Epithelial cell of prostate (primary cell): ENCODE measurements around the gene BPIFB6.

Experiments
- DNase-seq: peaks from one replicate; pipeline ENCODE4 v3.0.0-alpha.2; 2011; ENCODE audit warnings: low read depth, low spot score
- H3K27ac ChIP-seq: fragments of 450-650 bp; 2 replicates; pipeline ENCODE4 v1.5.1; 2017; ENCODE audit warnings: mild to moderate bottlenecking

The BPIFB6 gene

GRCh38 chr20:33015114-33015484 lies 16.3 kb upstream of the BPIFB6 start:
- DNase-seq, result no peak
- no peak overlapping the region for H3K27ac ChIP-seq

GRCh38 chr20:33015700-33016580 lies 15.5 kb upstream of the BPIFB6 start:
- no peak overlapping the region for H3K27ac ChIP-seq
- no peak for DNase-seq

GRCh38 chr20:33016581-33017109 lies 14.8 kb upstream of the BPIFB6 start:
- no peak for DNase-seq
- no peak overlapping the region for H3K27ac ChIP-seq

GRCh38 chr20:33017542-33017941 lies 13.9 kb upstream of the BPIFB6 start:
- H3K27ac ChIP-seq, result no peak overlapping the region
- no peak for DNase-seq

GRCh38 chr20:33018169-33018931 lies 13.1 kb upstream of the BPIFB6 start:
- no peak for DNase-seq
- no peak overlapping the region for H3K27ac ChIP-seq

GRCh38 chr20:33019465-33020277 lies 11.8 kb upstream of the BPIFB6 start:
- DNase-seq, result no peak
- no peak overlapping the region for H3K27ac ChIP-seq

GRCh38 chr20:33020278-33021161 lies 10.9 kb upstream of the BPIFB6 start:
- no peak overlapping the region for H3K27ac ChIP-seq
- DNase-seq, result no peak

GRCh38 chr20:33021879-33022278 lies 9.6 kb upstream of the BPIFB6 start:
- H3K27ac ChIP-seq, result no peak overlapping the region
- no peak for DNase-seq

- H3K27ac ChIP-seq, result no peak overlapping the region
- DNase-seq, result no peak
Measured at GRCh38 chr20:33022289-33022688, 9.2 kb upstream of the BPIFB6 start.

GRCh38 chr20:33022694-33023438 lies 8.6 kb upstream of the BPIFB6 start:
- H3K27ac ChIP-seq, result no peak overlapping the region

GRCh38 chr20:33023439-33024242 lies 7.8 kb upstream of the BPIFB6 start:
- DNase-seq, result no peak

More at GRCh38 chr20:33022694-33023438, 8.6 kb upstream of the BPIFB6 start:
- DNase-seq, result no peak

GRCh38 chr20:33024243-33024560 lies 7.2 kb upstream of the BPIFB6 start:
- H3K27ac ChIP-seq, result no peak overlapping the region
- DNase-seq, result no peak

More at GRCh38 chr20:33023439-33024242, 7.8 kb upstream of the BPIFB6 start:
- no peak overlapping the region for H3K27ac ChIP-seq

GRCh38 chr20:33024609-33025317 lies 6.7 kb upstream of the BPIFB6 start:
- no peak for DNase-seq
- H3K27ac ChIP-seq, result no peak overlapping the region

- no peak for DNase-seq
- no peak overlapping the region for H3K27ac ChIP-seq
Measured at GRCh38 chr20:33025318-33025876, 6.1 kb upstream of the BPIFB6 start.

GRCh38 chr20:33026072-33026778 lies 5.2 kb upstream of the BPIFB6 start:
- no peak for DNase-seq

More at GRCh38 chr20:33026072-33026778, 5.2 kb upstream of the BPIFB6 start:
- no peak overlapping the region for H3K27ac ChIP-seq
